ENCODE results near the gene BUB3.
"Not testable (repeated sequence)": the region's sequence is repeated elsewhere in the genome, so short reads cannot be mapped to it uniquely, and the experiment has no call there.

The BUB3 gene

DNA sequence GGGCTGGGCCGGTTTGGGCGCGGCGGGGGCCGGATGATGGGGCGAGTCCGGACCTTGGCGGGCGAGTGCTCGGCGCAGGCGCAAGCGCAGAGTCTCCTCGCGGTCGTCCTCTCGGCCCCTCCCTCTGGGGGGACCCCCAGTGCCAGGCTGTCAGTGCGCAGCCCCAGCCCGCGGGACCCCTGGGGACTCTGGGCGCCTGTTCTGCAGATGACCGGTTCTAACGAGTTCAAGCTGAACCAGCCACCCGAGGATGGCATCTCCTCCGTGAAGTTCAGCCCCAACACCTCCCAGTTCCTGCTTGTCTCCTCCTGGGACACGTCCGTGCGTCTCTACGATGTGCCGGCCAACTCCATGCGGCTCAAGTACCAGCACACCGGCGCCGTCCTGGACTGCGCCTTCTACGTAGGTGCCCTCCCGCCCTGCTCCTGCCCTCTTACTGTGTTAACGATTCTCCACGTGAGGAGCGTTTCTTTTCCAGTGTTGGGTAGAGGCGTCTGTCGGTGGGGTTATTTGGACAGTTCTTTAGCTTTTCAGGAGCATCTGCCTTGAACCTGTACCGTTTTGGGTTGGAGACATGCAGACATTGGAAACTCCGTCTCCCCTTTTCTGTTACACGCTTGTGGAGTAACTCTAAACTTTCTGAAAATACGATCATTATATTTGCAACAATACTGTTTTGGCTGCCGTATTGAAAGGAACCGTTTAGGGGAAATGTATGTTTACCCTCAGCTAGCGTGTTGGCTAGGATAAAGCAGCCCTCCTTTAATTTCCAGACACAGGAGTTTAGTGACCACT is 706 bp downstream of the BUB3 start:
- no peak for DNase-seq (ENCODE audit: low spot score)

GRCh38 chr10:123156078-123156477 is 1.9 kb downstream of the BUB3 start:
- no peak for DNase-seq (ENCODE audit: low spot score)

GRCh38 chr10:123157210-123157609 is 3.0 kb downstream of the BUB3 start:
- DNase-seq (ENCODE audit: low spot score), result no peak

- DNase-seq (ENCODE audit: low spot score), result no peak
Measured at GRCh38 chr10:123158682-123159081, 4.5 kb downstream of the BUB3 start.

GRCh38 chr10:123160311-123160980 is 6.2 kb downstream of the BUB3 start:
- no peak for DNase-seq (ENCODE audit: low spot score)

DNA sequence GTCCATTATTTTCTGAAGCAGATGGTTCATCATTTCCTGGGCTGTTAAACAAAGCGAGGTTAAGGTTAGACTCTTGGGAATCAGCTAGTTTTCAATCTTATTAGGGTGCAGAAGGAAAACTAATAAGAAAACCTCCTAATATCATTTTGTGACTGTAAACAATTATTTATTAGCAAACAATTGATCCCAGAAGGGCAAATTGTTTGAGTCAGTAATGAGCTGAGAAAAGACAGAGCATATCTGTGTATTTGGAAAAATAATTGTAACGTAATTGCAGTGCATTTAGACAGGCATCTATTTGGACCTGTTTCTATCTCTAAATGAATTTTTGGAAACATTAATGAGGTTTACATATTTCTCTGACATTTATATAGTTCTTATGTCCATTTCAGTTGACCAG is 10.1 kb downstream of the BUB3 start:
- no peak for DNase-seq (ENCODE audit: low spot score)

DNA sequence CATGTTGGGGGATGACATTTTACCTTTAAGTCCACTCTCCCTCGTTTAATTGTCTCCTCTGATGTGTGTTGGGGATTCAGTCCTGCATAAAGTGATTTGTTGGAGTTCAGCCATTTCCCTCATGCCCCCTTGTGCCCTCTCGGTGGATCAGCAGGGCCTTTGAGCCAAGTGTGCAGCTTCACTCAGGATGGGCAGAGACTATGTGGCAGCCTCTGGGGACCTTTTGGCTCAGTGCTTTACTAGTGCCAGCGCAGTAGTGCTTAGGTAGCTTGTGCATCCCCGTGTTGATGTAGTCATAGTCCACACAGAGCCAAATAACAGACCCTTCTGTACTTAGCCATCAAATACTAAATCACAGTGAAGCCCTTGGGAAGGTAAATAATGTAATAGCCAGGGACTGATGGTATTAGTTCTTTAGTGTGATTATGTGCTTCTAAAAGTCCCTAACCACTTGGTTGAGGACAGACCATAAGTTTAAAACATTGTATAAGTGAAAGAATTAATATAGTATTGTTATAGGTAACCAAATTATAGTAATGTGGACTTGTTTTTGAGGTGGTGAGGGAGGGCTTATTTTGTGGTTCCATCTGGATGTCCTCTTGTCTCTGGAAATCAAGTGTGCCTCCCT is 11.4 kb downstream of the BUB3 start:
- no peak for DNase-seq (ENCODE audit: low spot score)

DNA sequence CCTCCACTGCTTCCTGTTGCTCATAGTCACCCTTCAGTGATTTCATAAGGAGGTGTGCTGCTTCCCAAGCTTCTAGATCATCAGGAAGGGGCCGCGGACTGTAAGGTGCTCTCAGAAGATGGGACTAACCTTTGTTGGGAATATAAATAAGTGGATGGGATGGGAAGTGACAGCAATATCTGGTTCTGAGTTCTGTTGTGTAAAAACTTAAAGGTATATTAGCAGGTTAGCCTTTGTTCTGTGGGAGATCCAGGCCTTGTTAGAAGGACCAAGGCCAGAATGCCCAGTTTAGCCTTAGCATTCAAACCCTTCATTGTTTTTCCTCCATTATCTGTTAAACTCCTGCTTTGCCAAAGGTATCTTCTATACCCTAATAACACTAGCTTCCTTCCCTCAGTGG is 12.4 kb downstream of the BUB3 start:
- no peak for DNase-seq (ENCODE audit: low spot score)

DNA sequence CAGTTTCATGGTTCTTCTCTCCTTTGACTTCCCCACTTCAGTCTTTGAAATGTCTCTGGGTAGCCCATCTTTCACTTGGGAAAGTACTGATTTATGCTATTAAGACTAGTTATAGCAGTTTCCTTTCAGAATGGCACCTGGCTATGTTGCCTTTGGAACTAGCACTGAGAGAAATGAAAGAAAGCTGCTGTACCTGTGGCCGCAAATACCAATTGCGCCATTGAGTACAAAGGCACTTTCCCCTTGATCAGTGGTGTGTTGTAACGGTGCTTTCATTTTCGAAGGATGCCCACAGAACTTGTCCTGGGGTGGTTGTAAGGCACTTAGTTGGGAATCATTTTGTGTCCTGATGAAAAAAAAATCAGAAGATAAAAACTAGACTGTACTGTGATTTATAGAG is 16.8 kb downstream of the BUB3 start:
- no peak for DNase-seq (ENCODE audit: low spot score)

GRCh38 chr10:123171616-123172015 is 17.4 kb downstream of the BUB3 start:
- DNase-seq (ENCODE audit: low spot score), result not testable (repeated sequence)

- no peak for DNase-seq (ENCODE audit: low spot score)
Measured at GRCh38 chr10:123175389-123176387, 21.5 kb downstream of the BUB3 start.

GRCh38 chr10:123178390-123178789 is 24.2 kb downstream of the BUB3 start:
- DNase-seq (ENCODE audit: low spot score), result not testable (repeated sequence)

DNA sequence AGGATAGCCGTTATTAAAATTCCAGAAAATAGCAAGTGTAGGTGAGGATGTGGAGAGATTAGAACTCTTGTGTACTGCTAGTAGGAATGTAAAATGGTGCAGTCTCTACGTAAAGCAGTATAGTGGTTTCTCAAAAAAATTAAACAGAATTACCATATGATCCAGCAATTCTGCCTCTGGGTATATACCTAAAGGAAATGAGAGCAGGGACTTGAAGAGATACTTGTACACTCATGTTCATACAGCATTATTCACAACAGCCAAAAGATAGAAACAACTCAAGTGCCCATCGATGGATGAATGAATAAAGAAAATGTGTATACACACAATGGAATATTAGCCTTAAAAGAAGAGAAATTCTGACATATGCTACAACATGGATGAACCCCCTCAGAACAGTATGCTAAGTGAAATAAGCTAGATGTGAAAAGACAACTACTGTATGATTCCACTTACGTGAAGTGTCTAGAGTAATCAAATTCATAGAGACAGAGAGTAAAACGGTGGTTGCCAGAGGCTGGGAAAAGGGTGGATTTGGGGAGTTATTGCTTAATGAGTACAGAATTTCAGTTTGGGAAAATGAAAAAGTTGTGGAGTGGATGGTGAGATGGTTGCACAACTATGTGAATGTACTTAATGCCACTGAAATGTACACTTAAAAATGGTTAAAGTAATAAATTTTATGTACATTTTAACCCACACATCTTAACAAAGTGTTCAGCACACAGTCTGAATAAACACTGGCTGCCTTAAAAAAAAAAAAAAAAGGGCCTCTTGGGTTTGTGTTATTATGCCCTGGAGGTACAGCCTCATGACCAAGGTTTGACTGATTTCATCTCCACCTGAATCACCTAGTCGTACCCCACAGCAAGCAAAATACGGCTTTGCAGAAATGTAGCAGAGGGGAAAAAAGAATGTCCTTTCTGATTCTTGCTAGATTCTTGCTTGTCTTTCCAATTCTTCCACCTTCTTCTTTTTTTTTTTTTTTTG is 26.2 kb downstream of the BUB3 start:
- no peak for DNase-seq (ENCODE audit: low spot score)

DNA sequence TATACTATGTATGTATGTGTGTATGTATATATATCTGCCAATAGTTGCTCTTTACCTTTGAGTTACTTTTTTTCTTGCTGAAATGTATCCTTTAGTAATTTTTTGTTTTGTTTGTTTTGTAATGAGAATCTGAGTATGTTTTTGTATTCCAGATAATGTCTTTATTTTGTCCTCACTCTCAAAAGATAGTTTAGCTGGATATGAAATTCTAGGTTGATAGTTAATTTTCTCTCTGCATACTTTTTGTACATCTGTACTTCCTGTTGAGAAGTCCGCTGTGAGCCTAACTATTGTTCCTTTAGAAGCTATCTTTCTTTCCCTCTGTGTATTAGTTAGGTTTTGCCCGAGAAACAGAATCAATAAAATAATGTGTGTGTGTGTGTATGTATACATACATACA is 29.5 kb downstream of the BUB3 start:
- no peak for DNase-seq (ENCODE audit: low spot score)

- DNase-seq (ENCODE audit: low spot score), result no peak
Measured at GRCh38 chr10:123187781-123188180, 33.6 kb downstream of the BUB3 start.

DNA sequence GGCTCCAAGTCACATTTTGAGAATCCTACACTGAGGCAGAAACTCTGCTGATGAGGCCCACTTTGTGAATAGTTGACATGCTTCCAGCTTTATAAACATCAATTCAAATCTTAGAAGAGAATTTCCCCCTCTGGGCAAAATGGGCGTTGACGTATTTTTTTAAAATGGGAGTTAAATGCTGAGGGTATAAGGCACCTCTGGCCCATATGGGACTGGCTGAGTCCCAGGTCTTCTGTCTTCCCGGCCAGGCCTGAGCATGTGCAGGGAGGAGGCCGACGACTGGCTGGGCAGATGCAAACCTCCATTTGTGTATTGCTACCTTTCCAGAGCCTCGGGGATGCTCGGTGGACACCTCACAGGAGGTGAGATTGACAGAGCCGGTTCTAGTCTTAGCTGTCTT is 37.7 kb downstream of the BUB3 start:
- DNase-seq (ENCODE audit: low spot score), result no peak

- no peak for DNase-seq (ENCODE audit: low spot score)
Measured at GRCh38 chr10:123194056-123194455, 39.9 kb downstream of the BUB3 start.

DNA sequence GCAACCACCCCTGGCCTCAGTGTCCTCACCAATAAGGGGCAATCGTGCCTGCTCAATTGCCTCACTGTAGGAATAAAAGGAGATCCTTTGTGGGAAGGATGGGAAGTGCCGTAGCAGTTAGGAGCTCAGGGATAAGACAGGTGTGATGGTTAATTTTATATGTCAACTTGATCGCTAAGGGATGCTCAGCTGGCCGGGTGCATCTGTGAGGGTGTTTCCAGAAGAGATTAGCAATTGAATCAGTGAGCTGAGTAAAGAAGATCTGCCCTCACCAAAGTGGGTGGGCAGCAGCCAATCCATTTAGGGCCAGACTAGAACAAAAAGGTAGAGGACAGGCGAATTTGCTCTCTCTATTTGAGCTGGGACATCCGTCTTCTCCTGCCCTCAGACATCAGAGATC is 46.3 kb downstream of the BUB3 start:
- no peak for DNase-seq (ENCODE audit: low spot score)

DNA sequence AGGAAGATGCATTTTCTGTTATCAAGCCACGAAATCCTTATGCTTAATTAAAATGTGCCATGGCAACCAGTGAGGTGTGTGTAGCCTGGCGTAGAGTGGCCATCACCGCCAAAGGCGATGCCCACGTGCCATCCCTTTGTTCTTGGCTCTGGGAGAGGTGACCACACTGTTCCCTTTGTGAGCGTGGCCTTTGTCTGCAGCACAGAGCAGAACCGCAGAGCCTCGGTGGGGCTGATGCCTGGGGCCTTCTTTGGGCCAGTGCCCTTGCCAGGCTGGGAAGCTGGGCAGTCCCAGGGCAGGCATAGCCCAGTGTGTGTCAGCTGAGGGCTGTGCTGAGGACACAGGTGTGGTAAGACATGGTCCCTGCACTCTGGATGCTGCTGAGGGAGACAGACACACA is 48.3 kb downstream of the BUB3 start:
- no peak for DNase-seq (ENCODE audit: low spot score)

DNA sequence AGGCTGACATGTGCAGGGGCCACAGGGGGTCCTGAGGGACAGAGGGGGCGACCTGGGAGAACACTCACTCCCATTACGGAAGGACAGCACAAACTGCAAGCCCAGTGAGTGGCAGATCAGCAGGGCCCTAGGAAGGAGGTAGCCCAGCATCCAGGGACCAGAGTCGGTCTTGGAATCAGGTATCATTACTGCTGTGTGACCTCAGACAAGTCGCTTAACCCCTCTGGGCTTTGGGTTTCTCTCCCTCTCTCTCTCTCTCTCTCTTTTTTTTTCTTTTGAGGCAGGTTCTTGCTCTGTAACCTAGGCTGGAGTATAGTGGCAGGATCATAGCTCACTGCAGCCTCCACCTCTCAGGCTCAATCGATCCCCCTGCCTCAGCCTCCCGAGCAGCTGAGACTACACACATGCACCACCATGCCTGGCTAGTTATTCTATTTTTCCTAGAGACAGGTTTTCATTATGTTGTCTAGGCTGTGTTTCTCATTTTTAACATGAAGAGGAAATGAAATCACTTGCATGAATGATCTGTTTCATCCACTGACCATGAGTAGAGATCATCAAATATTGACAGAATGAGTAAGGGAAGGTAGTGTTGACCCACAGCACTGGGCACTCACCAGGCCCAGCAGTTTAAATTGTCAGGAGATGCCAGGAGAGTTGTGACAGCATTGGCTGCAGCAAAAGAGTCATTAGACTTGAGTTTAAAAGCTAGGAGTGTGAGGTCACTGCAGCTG is 49.4 kb downstream of the BUB3 start:
- DNase-seq (ENCODE audit: low spot score), result no peak

Data from globus pallidus (tissue), 1 donor.